Glutamatergic neuron (in vitro differentiated cells): ENCODE measurements around the gene KCNQ1. TPM values are rescaled to one million over a fixed set of nuclear protein-coding genes. Genes with fewer than 3 reads are reported as not detected.

Experiments used
- DNase-seq: peaks from one replicate; pipeline ENCODE4 v3.0.0; 2022
- H3K27ac Mint-ChIP-seq: one replicate; pipeline ENCODE4 v1.8.0; 2020; ENCODE audit warnings: mild to moderate bottlenecking, mixed read lengths, inconsistent platforms; ENCODE audit not compliant: unreplicated experiment
- H3K27me3 Mint-ChIP-seq: one replicate; pipeline ENCODE4 v1.8.0; 2020; ENCODE audit warnings: mild to moderate bottlenecking, moderate library complexity, mixed read lengths, inconsistent platforms; ENCODE audit not compliant: unreplicated experiment
- H3K36me3 Mint-ChIP-seq: one replicate; pipeline ENCODE4 v1.8.0; 2020; ENCODE audit warnings: mild to moderate bottlenecking, mixed read lengths, inconsistent platforms; ENCODE audit not compliant: unreplicated experiment
- H3K4me1 Mint-ChIP-seq: one replicate; pipeline ENCODE4 v1.8.0; 2020; ENCODE audit warnings: mild to moderate bottlenecking, low read depth, mixed read lengths, inconsistent platforms; ENCODE audit not compliant: unreplicated experiment
- H3K4me3 Mint-ChIP-seq: one replicate; pipeline ENCODE4 v1.8.0; 2020; ENCODE audit warnings: mild to moderate bottlenecking, mixed read lengths, inconsistent platforms; ENCODE audit not compliant: unreplicated experiment
- H3K9me3 Mint-ChIP-seq: one replicate; pipeline ENCODE4 v1.8.0; 2020; ENCODE audit warnings: mild to moderate bottlenecking, moderate library complexity, mixed read lengths, inconsistent platforms; ENCODE audit not compliant: unreplicated experiment
- total RNA-seq: library from RNA; stranded (reverse); fragmentation: NEBNext Ultra II Directional; extraction: Animal tissue kit (Norgen Biotek cat#: 25700); gene quantifications from one replicate; pipeline ENCODE4 v1.2.1, GENCODE V29; 2021; ENCODE audit not compliant: unreplicated experiment
- TF ChIP-seq, protein P1 (sequence below): fragments of 200-600 bp; sonication (generic); IDR thresholded peaks from one replicate; pipeline ENCODE4 v1.5.0; 2021; ENCODE audit not compliant: partially characterized antibody, unreplicated experiment

The KCNQ1 gene
- total RNA-seq, 1 donor from 2014 or later: 0.44 TPM

DNA sequence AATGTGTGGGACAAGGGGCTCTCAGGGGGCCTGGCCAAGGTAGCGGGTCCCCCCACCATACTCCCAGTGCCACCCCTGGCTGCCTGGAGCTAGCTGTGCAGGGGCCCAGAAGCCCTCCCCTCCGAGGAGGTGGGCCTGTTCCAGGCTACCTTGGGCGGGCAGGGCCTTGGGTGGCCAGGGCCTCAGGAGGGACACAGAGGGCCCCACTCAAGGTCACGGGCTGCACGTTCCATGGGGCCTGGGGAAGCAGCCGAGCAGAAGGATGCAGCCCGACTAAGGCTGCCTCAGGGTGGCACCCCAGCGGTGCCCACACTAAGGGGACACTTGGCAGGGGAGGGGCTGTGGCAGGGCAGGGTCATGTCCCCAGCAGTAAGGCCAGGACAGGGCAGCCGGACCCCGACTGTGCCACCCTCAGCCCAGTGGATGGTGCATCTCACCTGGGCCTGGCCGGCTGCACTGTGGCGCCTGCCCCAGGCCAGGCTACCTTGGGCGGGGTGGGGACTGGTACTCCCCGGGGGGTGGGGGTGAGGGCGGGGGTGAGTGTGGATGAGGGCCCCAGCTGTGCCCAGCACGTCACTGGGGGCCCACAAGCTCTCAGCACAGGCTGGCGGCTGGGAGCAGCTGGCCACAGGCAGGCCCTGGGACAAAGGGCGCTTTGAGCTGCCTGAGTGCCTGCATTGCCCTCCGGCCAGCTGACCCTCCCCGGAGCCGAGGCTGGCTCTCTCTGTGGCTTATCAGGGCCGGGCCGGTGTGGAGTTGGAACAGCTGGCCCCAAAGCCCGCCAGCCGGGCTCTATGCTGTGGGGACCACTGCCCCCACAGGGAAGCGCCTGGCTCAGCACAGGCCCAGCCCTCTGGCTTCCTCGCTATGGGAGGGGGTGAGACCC is 117.1 kb downstream of the KCNQ1 start:
- Mint-ChIP-seq H3K4me3 (no peak overlapping the region), H3K9me3 (peaks cover 7% of the 10 kb centered on the region), H3K27me3 (peaks cover 2% of the 10 kb centered on the region), H3K27ac (peak overlapping the region; percentile 14), H3K36me3 (peaks cover 10% of the 10 kb centered on the region), H3K4me1 (peaks cover 4% of the 10 kb centered on the region)
- TF ChIP-seq, protein P1, sequence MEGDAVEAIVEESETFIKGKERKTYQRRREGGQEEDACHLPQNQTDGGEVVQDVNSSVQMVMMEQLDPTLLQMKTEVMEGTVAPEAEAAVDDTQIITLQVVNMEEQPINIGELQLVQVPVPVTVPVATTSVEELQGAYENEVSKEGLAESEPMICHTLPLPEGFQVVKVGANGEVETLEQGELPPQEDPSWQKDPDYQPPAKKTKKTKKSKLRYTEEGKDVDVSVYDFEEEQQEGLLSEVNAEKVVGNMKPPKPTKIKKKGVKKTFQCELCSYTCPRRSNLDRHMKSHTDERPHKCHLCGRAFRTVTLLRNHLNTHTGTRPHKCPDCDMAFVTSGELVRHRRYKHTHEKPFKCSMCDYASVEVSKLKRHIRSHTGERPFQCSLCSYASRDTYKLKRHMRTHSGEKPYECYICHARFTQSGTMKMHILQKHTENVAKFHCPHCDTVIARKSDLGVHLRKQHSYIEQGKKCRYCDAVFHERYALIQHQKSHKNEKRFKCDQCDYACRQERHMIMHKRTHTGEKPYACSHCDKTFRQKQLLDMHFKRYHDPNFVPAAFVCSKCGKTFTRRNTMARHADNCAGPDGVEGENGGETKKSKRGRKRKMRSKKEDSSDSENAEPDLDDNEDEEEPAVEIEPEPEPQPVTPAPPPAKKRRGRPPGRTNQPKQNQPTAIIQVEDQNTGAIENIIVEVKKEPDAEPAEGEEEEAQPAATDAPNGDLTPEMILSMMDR: no peak
- DNase-seq: peak; percentile 81

DNA sequence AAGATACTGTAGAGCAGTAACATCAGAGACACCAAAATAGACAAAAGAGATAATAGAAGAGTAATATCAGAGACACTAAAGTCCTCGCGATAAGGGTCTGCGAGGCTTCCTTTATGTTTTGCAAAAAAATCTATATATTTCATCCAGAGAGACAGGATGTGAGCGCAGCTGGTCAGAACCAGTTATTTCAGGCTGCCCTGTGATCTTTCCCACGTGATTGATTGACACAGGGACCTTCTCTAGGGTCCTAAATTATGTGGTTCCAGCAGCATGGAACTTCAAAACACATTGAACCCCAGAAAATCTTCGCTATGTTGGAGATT is 118.0 kb downstream of the KCNQ1 start:
- no peak overlapping the region for H3K4me3 Mint-ChIP-seq
- H3K36me3 Mint-ChIP-seq: peaks cover 4% of the 10 kb centered on the region
- TF ChIP-seq, protein P1: no peak
- DNase-seq: no peak
- peaks cover 2% of the 10 kb centered on the region for H3K27me3 Mint-ChIP-seq
- H3K27ac Mint-ChIP-seq: peak overlapping the region; percentile 14
- peaks cover 4% of the 10 kb centered on the region for H3K4me1 Mint-ChIP-seq
- peaks cover 4% of the 10 kb centered on the region for H3K9me3 Mint-ChIP-seq

DNA sequence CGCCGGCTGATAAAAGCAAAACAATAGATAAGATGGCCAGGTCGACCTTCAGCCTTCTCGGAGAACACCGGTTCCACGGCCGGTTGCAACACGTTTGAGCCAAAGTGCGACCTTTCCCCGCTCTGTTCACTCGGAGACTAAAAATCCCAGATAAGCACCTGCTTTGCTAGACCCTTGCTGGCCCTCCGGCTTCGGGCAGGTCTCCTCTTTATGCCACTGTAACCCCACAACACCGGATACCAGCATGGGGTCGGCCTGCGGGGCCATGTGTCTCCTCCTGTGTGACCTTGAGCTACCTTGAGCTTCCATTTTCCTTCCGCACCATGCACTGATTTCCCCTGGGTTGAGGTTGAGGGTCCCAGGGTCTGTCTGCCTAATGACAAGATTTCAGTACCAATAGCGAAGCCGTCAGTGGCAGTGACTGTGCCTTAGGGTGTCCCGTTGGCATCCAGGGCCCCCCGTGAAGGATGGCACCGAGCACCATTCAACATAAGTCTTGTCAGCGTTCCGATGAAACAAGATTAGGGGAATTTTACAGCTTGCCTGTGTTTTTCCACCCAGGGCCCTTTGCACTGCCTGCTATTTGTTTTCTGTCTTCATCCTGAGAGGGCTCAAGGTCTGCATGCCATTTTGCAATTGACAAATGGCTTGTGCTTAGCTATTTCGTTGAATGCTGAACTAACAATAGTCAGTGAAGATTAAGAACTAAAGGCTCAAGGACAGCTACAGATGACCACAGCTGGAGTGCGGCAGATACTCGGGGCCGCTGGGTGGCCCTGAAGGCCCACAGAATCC is 118.6 kb downstream of the KCNQ1 start:
- H3K27me3 Mint-ChIP-seq: peaks cover 2% of the 10 kb centered on the region
- H3K4me3 Mint-ChIP-seq: no peak overlapping the region
- H3K4me1 Mint-ChIP-seq: peaks cover 4% of the 10 kb centered on the region
- no peak overlapping the region for H3K27ac Mint-ChIP-seq
- peaks cover 3% of the 10 kb centered on the region for H3K9me3 Mint-ChIP-seq
- peak; percentile 13 for DNase-seq
- no peaks in the 10 kb centered on the region for H3K36me3 Mint-ChIP-seq
- TF ChIP-seq, protein P1: no peak

GRCh38 chr11:2564008-2564530 is 119.3 kb downstream of the KCNQ1 start:
- H3K9me3 Mint-ChIP-seq: peaks cover 3% of the 10 kb centered on the region
- peaks cover 2% of the 10 kb centered on the region for H3K27me3 Mint-ChIP-seq
- H3K27ac Mint-ChIP-seq: no peak overlapping the region
- TF ChIP-seq, protein P1: no peak
- H3K4me3 Mint-ChIP-seq: no peak overlapping the region
- DNase-seq: no peak
- H3K36me3 Mint-ChIP-seq: no peaks in the 10 kb centered on the region
- peaks cover 4% of the 10 kb centered on the region for H3K4me1 Mint-ChIP-seq
